ENCODE measurements around the gene HOXD4.
A peak's percentile ranks its signal among the peaks of the same experiment; 100 is the strongest.

Gene HOXD4

GRCh38 chr2:176124947-176125771 lies 26.2 kb upstream of the HOXD4 start:
- POLR2A ChIA-PET = interaction anchor here (0.5 to 2.1 kb wide), 4 partner anchors 17 to 844 kb away, joined by 3 to 11 read pairs (median 4); no protein-coding TSS in a partner anchor
- Histone ChIP-seq H3K4me3 (ENCODE audit: low read depth, low read length) (no peak overlapping the region), H3K4me1 (ENCODE audit: control insufficient read depth, insufficient read depth, low read length) (no peaks in the 10 kb centered on the region; the same call in 1 of the 2 replicates), H3K9me3 (ENCODE audit: control insufficient read depth, insufficient read depth, low read depth, low read length) (no peaks in the 10 kb centered on the region), H3K27ac (ENCODE audit: extremely low read depth, low read depth, low read length) (peak overlapping the region; percentile 22; the same call in 1 of the 2 replicates), H3K36me3 (ENCODE audit: control insufficient read depth in 2 of 2, insufficient read depth in 1 of 2, low read length in 2 of 2) (peaks cover 0 to 49% of the 10 kb centered on the region in 2 experiments; a peak in 1 of 3 replicates)
- CTCF ChIA-PET = interaction anchor here (0.6 to 3.5 kb wide), 5 partner anchors 15 to 1210 kb away, joined by 3 to 51 read pairs (median 19); no protein-coding TSS in a partner anchor
- TF ChIP-seq ZNF311 (tag by site-specific recombination; IDR thresholded peaks at IDR 0.05; ENCODE audit: borderline replicate concordance) (no peak), ZNF747 (tag by site-specific recombination; IDR thresholded peaks at IDR 0.05) (no peak), PRDM10 (tag by site-specific recombination; IDR thresholded peaks at IDR 0.05) (peak; percentile 77), KLF1 (tag by site-specific recombination; IDR thresholded peaks at IDR 0.05) (no peak), ZBTB8A (tag by site-specific recombination; IDR thresholded peaks at IDR 0.05) (0 out of 2 replicates have a peak, but pooled peaks have one; percentile 1), GLI2 (tag by site-specific recombination; IDR thresholded peaks at IDR 0.05; ENCODE audit: borderline replicate concordance, low read depth) (no peak), GLIS1 (tag by site-specific recombination; IDR thresholded peaks at IDR 0.05) (peak; percentile 69), ZNF221 (tag by site-specific recombination; IDR thresholded peaks at IDR 0.05; ENCODE audit: borderline replicate concordance) (no peak), ZNF501 (tag by site-specific recombination; IDR thresholded peaks at IDR 0.05) (no peak)

GRCh38 chr2:176125772-176126054 lies 25.6 kb upstream of the HOXD4 start:
- Histone ChIP-seq H3K4me1 (ENCODE audit: control insufficient read depth, insufficient read depth, low read length) (no peaks in the 10 kb centered on the region; the same call in 1 of the 2 replicates), H3K36me3 (ENCODE audit: control insufficient read depth in 2 of 2, insufficient read depth in 1 of 2, low read length in 2 of 2) (peaks cover 0 to 44% of the 10 kb centered on the region in 2 experiments; a peak in 1 of 3 replicates), H3K27ac (ENCODE audit: extremely low read depth, low read depth, low read length) (peak overlapping the region; percentile 22; the same call in 1 of the 2 replicates), H3K4me3 (ENCODE audit: low read depth, low read length) (no peak overlapping the region), H3K9me3 (ENCODE audit: control insufficient read depth, insufficient read depth, low read depth, low read length) (no peaks in the 10 kb centered on the region)
- TF ChIP-seq ZNF366 (tag by site-specific recombination; conservative IDR thresholded peaks at IDR 0.05) = 0 out of 2 replicates have a peak, but pooled peaks have one; percentile 11
- TF ChIP-seq ZNF16 (tag by site-specific recombination; IDR thresholded peaks at IDR 0.05; ENCODE audit: low read depth) = no peak
- no peak for TF ChIP-seq ZNF549 (tag by site-specific recombination; IDR thresholded peaks at IDR 0.05)
- TF ChIP-seq ZXDB (tag by site-specific recombination; IDR thresholded peaks at IDR 0.05) = 0 out of 2 replicates have a peak, but pooled peaks have one; percentile 15
- ChIA-PET POLR2A (interaction anchor here (0.6 to 2.1 kb wide), 3 partner anchors 20 to 843 kb away, joined by 3 to 11 read pairs (median 3); no protein-coding TSS in a partner anchor), CTCF (interaction anchor here (2.4 to 3.5 kb wide), 4 partner anchors 15 to 529 kb away, joined by 16 to 51 read pairs (median 22); no protein-coding TSS in a partner anchor)

- CTCF ChIA-PET = interaction anchor here (0.5 to 3.5 kb wide), 62 partner anchors 10 to 1643 kb away, joined by 3 to 51 read pairs (median 4); partner anchors contain the start of genes HOXD10 and HOXD11
- H3K4me1 ChIP-seq (ENCODE audit: control insufficient read depth, insufficient read depth, low read length) = peaks cover 5% of the 10 kb centered on the region; the same call in 1 of the 2 replicates
- no peak overlapping the region for H3K4me3 ChIP-seq (ENCODE audit: low read depth, low read length)
- no peak overlapping the region for H3K27ac ChIP-seq (ENCODE audit: extremely low read depth, low read depth, low read length)
- H3K36me3 ChIP-seq (ENCODE audit: control insufficient read depth in 2 of 2, insufficient read depth in 1 of 2, low read length in 2 of 2) = peaks cover 0 to 30% of the 10 kb centered on the region in 2 experiments; a peak in 1 of 3 replicates
- POLR2A ChIA-PET = interaction anchor here (0.6 to 2.1 kb wide), 2 partner anchors 22 to 949 kb away, joined by 3 to 11 read pairs; no protein-coding TSS in a partner anchor
- H3K9me3 ChIP-seq (ENCODE audit: control insufficient read depth, insufficient read depth, low read depth, low read length) = no peaks in the 10 kb centered on the region
- TF ChIP-seq ZNF23 (tag by site-specific recombination; IDR thresholded peaks at IDR 0.05; ENCODE audit: borderline replicate concordance) = no peak
- peak; percentile 53 for TF ChIP-seq ZEB2 (tag by site-specific recombination; IDR thresholded peaks at IDR 0.05)
- no peak for TF ChIP-seq MYNN (tag by site-specific recombination; IDR thresholded peaks at IDR 0.05; ENCODE audit: borderline replicate concordance)
- no peak for TF ChIP-seq IKZF3 (tag by site-specific recombination; IDR thresholded peaks at IDR 0.05)
- no peak for TF ChIP-seq HOXD13 (CRISPR knock-in tag; IDR thresholded peaks at IDR 0.05; ENCODE audit: borderline replicate concordance)
- TF ChIP-seq ZBTB17 (tag by site-specific recombination; IDR thresholded peaks at IDR 0.05) = peak; percentile 73
- TF ChIP-seq ZBTB44 (tag by site-specific recombination; IDR thresholded peaks at IDR 0.05) = peak; percentile 79
- TF ChIP-seq ZNF561 (tag by site-specific recombination; IDR thresholded peaks at IDR 0.05; ENCODE audit: borderline replicate concordance) = no peak
These were observed 24.2 kb upstream of the HOXD4 start for GRCh38 chr2:176126929-176127773.
